Measurements from ENCODE around the gene MGAT4A.
A peak's percentile ranks its signal among the peaks of the same experiment; 100 is the strongest.

MGAT4A gene

DNA sequence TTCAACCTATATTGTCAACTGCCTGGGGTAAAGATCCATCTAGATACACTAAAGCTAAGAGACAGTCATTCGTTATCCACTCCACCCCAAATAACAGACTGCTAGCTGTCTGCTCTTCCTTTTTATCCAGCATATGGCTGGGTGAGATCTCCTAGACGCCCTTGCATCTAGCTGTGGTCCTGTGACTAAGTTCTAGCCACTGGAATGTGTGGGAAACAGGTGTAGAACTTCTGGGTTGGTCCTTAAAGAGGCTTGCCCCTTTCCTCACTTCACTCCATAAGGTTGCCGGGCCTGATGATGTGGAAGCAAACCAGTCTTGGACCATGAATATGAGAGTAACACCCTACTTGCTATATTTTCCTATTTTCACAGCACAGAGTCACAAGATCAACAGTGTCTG is 125.9 kb downstream of the MGAT4A start:
- Histone ChIP-seq H3K36me3 (ENCODE audit: insufficient read depth, low read length) (peaks cover 34% of the 10 kb centered on the region), H3K4me3 (ENCODE audit: low read depth, low read length, poor library complexity, severe bottlenecking) (no peak overlapping the region), H2AFZ (ENCODE audit: low read length) (no peak overlapping the region), H3K9me2 (ENCODE audit: low read depth, low read length) (no peaks in the 10 kb centered on the region), H4K20me1 (ENCODE audit: insufficient read depth, low read length) (no peaks in the 10 kb centered on the region), H3K4me2 (ENCODE audit: low read length) (no peak overlapping the region), H3K27me3 (ENCODE audit: insufficient read depth, low read length) (no peaks in the 10 kb centered on the region), H3K27ac (ENCODE audit: low read depth, low read length, poor library complexity, severe bottlenecking) (no peak overlapping the region), H3K9ac (ENCODE audit: low read length) (no peak overlapping the region), H3K9me3 (ENCODE audit: low read length) (no peaks in the 10 kb centered on the region), H3K4me1 (ENCODE audit: insufficient read depth, low read length, severe bottlenecking) (peaks cover 24% of the 10 kb centered on the region), H3K79me2 (ENCODE audit: insufficient read depth, low read length) (peaks cover 16% of the 10 kb centered on the region), H3F3A (ENCODE audit: insufficient read depth, low read length) (no peaks in the 10 kb centered on the region)
- TF ChIP-seq EZH2 (IDR thresholded peaks at IDR 0.05; ENCODE audit: borderline replicate concordance, low read length): no peak
- TF ChIP-seq, protein P1, sequence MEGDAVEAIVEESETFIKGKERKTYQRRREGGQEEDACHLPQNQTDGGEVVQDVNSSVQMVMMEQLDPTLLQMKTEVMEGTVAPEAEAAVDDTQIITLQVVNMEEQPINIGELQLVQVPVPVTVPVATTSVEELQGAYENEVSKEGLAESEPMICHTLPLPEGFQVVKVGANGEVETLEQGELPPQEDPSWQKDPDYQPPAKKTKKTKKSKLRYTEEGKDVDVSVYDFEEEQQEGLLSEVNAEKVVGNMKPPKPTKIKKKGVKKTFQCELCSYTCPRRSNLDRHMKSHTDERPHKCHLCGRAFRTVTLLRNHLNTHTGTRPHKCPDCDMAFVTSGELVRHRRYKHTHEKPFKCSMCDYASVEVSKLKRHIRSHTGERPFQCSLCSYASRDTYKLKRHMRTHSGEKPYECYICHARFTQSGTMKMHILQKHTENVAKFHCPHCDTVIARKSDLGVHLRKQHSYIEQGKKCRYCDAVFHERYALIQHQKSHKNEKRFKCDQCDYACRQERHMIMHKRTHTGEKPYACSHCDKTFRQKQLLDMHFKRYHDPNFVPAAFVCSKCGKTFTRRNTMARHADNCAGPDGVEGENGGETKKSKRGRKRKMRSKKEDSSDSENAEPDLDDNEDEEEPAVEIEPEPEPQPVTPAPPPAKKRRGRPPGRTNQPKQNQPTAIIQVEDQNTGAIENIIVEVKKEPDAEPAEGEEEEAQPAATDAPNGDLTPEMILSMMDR (IDR thresholded peaks at IDR 0.05; ENCODE audit: low read length): no peak

- Histone ChIP-seq H3K4me1 (ENCODE audit: insufficient read depth, low read length, severe bottlenecking) (peaks cover 19% of the 10 kb centered on the region), H3K27ac (ENCODE audit: low read depth, low read length, poor library complexity, severe bottlenecking) (no peak overlapping the region), H3K4me2 (ENCODE audit: low read length) (no peak overlapping the region), H3K36me3 (ENCODE audit: insufficient read depth, low read length) (peaks cover 37% of the 10 kb centered on the region), H3K9ac (ENCODE audit: low read length) (no peak overlapping the region), H2AFZ (ENCODE audit: low read length) (no peak overlapping the region), H3F3A (ENCODE audit: insufficient read depth, low read length) (no peaks in the 10 kb centered on the region), H3K4me3 (ENCODE audit: low read depth, low read length, poor library complexity, severe bottlenecking) (no peak overlapping the region), H3K9me2 (ENCODE audit: low read depth, low read length) (no peaks in the 10 kb centered on the region), H4K20me1 (ENCODE audit: insufficient read depth, low read length) (no peaks in the 10 kb centered on the region), H3K79me2 (ENCODE audit: insufficient read depth, low read length) (peaks cover 16% of the 10 kb centered on the region), H3K27me3 (ENCODE audit: insufficient read depth, low read length) (no peaks in the 10 kb centered on the region), H3K9me3 (ENCODE audit: low read length) (no peaks in the 10 kb centered on the region)
- TF ChIP-seq, protein P1 (IDR thresholded peaks at IDR 0.05; ENCODE audit: low read length): no peak
- no peak for TF ChIP-seq EZH2 (IDR thresholded peaks at IDR 0.05; ENCODE audit: borderline replicate concordance, low read length)
These were observed 126.4 kb downstream of the MGAT4A start for GRCh38 chr2:98604547-98604946.

DNA sequence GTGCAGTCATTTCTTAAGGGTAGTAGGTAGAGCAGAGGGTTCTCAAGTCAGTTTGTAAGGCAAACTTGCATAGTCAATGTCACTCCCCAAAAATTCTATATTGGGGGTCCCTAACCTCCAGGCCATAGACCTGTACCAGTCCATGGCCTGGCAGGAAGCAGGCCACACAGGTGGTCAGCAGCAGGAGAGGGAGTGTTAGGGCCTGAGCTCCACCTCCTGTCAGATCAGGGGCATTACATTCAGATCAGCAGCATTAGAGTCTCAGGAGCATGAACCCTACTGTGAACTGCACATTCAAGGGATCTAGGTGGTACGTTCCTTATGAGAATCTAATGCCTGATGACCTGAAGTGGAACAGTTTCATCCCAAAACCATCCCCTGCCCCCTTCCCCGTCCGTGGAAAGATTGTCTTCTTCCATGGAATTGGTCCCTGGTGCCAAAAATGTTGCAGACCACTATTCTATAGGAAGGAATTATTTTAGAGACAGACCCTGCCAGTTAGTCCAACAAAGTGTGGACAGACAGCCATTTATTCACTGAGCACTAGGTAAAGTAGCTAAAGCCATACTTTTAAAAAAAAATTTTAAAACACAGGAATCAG is 129.3 kb downstream of the MGAT4A start:
- H3K79me2 ChIP-seq (ENCODE audit: insufficient read depth, low read length): peaks cover 1% of the 10 kb centered on the region; the same call in 1 of the 2 replicates
- H3K9me3 ChIP-seq (ENCODE audit: low read length): no peaks in the 10 kb centered on the region
- H3K36me3 ChIP-seq (ENCODE audit: insufficient read depth, low read length): peaks cover 62% of the 10 kb centered on the region
- no peak overlapping the region for H3K4me2 ChIP-seq (ENCODE audit: low read length)
- no peaks in the 10 kb centered on the region for H3K9me2 ChIP-seq (ENCODE audit: low read depth, low read length)
- no peaks in the 10 kb centered on the region for H3K27me3 ChIP-seq (ENCODE audit: insufficient read depth, low read length)
- H2AFZ ChIP-seq (ENCODE audit: low read length): no peak overlapping the region
- H3K4me3 ChIP-seq (ENCODE audit: low read depth, low read length, poor library complexity, severe bottlenecking): no peak overlapping the region
- no peak overlapping the region for H3K9ac ChIP-seq (ENCODE audit: low read length)
- no peaks in the 10 kb centered on the region for H4K20me1 ChIP-seq (ENCODE audit: insufficient read depth, low read length)
- peaks cover 3% of the 10 kb centered on the region for H3K4me1 ChIP-seq (ENCODE audit: insufficient read depth, low read length, severe bottlenecking)
- no peak overlapping the region for H3K27ac ChIP-seq (ENCODE audit: low read depth, low read length, poor library complexity, severe bottlenecking)
- TF ChIP-seq, protein P1 (IDR thresholded peaks at IDR 0.05; ENCODE audit: low read length): peak; percentile 80
- no peak for TF ChIP-seq EZH2 (IDR thresholded peaks at IDR 0.05; ENCODE audit: borderline replicate concordance, low read length)
- H3F3A ChIP-seq (ENCODE audit: insufficient read depth, low read length): no peaks in the 10 kb centered on the region
